GM19043 (cell line): ENCODE data around the gene SYK.
"Not testable (repeated sequence)": the region's sequence is repeated elsewhere in the genome, so short reads cannot be mapped to it uniquely, and the experiment has no call there.

Source experiments
- ATAC-seq: cut with Tn5 transposase; IDR thresholded peaks from one replicate; pipeline ENCODE4 v1.9.1; 2021; ENCODE audit warnings: low read depth; ENCODE audit not compliant: unreplicated experiment

Gene SYK

DNA sequence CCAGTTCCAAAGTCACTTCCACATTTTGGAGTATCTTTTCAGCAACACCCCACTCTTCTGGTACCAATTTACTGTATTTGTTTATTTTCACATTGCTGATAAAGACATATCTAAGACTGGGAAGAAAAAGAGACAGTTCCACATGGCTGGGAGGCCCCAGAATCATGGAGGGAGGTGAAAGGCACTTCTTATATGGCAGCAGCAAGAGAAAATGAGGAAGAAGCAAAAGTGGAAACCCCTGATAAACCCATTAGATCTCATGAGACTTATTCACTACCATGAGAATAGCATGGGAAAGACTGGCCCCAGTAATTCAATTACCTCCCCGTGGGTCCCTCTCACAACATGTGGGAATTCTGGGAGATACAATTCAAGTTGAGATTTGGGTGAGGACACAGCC, 19.6 kb downstream of the SYK start:
- not testable (repeated sequence) for ATAC-seq

DNA sequence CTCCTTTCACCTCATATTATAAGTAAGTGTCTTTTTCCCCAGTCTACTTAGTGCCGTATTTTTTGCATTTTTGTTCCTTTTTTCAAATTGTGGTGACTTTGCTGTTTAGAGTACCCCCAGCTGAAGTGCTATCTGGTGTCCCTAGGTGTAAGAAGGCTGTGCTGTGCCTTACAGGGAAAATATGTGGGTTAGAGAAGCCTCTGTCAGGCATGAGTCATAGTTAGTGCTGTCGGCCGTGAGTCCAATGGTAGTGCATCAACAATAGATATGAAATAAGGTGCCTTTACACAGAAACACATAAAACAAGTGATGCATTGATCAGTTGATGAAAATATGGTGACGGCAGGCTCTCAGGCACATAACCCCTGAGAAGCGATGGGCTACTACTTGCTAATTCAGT, 20.1 kb downstream of the SYK start:
- ATAC-seq = no peak

DNA sequence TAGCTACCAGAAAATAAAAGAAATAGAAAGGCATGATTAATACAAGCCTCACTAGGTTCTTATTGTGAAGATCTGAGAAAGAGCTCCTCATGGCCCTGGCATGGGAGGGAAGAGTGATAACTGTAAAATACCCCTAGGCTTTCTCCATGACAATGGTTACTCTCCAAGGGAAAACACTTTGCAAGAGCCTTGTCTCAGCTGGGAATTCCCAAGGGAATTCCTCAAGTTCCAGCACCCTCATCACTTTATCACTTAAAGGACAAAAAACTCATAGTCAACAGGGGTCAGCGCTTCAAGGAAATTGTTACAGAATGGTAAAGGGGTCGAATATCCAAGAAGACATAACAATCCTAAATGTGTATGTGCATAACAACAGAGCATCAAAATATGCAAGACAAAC, 21.2 kb downstream of the SYK start:
- ATAC-seq = no peak

DNA sequence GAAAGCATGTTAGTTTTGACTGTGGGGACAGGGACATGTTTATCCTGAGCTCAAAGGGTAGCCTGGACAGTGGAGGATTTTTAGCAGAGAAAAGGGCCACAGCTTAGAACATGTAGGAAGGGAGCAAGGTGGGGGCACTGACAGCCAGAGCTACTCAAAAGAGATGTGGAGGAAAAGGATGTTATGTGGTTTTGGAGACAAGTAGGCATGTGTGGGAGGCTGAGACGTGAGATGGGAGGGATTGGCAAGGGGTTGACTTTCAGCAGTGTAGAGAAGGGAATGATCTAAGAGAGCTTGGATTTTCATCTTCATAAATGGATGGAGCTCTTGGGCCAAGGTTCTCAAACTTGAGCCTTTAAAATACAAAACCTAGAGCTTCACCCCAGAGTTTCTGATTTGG, 24.0 kb downstream of the SYK start:
- ATAC-seq = no peak

DNA sequence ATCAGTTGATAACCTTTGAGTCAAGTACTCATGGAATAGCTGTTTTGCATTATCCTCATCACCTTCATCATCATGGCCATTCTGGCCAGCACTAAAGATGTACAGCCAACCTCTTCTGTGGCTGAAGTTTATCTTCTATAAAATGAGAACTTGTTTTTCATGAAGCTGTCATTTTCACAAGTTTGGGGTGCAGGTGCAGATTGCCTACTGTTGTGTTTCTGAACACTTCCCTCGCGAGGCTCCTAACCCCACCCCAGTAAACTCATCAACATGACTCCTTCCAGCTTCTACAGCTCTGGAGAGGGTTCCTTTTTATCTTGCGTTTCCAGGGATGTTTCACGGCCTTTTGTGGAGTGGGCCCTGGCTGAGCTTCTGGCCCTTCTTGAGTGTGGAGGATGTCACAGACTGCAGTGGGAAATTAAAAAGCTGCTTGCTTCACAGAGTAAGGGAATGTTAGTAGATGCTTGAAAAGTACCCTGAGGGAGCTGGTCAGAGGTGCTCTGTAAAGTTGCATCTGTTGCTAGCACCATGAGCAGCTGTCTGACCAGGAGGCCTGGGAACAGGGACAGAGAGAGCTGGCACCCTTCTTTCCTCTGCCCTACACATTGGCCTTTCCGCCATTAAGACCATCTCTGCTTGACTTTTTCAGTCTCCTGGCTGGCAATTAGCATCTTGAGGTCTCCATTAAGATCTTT, 24.9 kb downstream of the SYK start:
- no peak for ATAC-seq

DNA sequence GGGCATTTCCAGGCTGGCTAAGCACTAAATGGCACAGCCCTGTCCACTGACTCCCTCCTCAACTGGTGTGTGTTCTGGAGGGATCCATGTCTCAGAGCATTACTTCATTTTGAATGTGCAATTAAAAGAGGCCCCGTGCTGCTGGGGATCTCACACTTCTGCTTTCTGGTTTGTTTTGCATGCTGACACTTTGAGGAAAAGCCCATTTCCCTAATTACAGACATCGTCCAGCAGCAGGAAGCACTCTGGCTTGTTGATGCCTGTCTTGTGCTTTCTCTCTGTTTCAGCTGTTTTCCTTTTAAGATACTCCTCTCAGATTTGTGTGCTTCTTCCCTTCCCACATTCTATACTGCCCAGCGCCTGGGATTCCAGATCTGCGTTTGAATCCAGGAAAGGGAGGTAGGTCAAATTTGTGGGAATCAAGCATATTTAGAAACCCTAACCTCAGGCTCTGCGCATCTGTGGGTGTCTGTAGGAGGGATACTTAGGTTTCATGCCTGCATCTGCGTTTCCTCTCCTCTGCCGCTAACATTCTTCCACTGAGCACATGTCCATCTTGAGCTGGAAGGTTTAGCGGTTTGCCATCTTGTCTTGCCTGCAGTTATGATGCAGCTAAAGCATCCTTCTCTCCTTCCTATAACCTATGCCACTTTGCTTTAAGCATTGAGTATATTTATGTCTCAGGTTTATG, 25.7 kb downstream of the SYK start:
- ATAC-seq = peak; percentile 46

DNA sequence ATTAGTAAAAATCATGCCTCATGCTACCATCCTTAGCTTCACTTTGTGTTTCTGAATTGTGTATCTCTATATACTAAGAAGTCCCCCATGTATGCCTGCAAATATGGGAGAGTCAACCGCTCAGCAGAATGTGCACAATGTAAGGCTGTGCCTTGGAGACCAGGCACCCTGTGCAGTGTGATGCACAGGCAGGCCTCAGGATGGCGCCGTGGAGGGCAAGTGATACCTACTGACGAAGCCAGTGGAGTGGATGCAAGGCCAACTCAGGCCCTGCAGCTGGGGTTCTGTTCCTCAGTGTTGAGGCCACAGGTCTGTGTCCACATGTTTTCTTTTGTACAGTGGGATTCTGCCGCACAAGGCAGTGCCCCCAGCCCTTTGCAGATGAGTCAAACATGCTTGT, 28.4 kb downstream of the SYK start:
- ATAC-seq = no peak

DNA sequence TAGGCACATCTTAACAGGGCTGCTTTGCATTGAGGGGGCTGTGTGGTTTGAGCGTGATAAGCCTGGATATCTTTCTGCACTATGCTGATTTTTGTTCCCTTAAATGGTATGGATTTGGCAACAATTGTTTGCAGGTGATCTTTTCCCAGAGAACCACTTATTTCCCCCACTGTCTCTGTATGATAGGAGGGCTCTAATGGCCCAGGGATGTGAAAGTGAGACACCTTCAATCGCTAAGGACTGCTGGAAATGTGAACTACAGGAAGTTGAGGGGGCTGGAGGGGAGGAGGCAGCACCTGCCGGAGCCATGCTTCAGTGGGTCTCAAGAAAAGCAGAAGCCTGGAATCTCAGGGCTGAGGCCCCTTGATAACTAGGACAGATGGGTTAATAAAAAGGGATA, 29.4 kb downstream of the SYK start:
- ATAC-seq = peak; percentile 60

DNA sequence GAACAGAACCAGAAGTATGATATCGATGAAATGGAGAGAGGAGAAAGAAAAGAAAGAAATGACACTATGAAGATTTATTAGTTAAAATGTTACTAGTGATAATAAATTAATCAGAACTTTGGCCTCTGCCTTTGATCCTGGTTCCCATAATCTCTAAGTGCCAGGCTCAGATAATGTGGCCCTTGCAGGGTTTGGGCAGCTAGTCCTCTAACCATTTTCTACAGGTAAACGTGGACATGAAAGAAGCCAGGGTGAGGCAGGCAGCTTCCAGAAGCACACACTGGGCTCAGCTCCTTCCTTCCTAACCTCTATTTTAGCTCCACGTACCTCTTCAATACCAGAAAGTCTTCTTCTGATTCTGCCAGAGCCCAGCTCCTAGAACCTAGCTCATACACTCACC, 30.6 kb downstream of the SYK start:
- ATAC-seq = no peak

DNA sequence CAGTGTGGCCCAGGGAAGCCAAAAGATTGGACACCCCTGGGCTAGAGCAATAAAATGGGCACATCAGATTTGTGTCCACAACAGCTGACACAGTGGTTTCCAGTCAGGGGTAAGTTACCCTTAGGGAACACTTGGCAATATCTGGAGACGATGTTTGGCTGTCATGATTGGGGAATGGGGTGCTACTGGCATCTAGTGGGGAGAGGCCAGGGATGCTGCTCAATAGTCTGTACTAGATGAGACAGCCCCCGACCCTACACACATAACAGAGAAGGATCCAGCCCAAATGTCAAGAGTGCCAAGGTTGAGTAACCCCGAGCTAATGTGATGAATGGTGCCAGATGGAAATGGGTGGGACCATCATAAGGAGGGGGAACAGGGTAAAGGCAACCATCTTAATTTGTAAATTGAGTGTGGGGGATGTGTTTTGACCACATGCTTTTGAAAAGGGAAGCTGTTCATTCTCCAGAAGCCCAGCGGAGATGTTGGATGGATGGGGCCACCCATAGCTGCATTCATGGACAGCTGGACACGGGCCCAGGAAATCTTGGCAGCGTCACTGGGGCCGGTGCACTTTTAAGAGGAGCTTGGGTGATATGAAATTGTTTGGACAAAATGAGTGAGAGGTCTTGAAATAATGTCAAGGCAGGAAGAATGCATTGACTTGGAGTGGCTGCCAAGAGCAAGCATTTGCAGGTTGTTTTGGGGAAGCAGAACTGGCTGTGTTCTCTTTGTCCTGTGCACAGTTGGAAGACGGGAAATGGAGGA, 33.4 kb downstream of the SYK start:
- ATAC-seq = no peak

DNA sequence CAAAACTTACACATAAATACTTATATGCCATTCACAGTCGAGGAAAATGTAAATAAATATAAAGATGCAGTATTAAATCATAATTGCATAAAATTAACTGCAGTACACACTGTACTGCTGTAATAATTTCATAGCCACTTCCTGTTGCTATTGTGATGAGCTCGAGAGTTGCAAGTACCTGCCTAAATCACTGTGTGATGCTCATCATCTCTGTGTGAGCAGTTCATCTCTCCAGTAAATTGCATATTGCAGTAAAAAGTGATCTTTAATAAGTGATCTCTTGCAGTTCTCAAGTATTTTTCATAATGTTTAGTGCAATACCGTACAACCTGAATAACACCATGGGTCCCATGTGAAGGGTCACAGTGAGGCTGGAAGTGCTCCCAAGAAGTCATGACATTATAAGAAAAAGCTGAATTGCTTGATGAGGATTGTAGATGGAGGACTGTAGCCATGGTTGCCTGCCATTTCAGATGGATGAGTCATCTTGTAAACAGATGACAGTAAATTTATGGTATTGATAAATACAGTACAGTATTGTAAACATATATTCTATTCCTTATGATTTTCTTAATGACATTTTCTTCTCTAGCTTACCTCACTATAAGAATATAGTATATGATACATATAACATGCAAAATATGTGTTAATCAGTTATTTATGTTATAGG, 34.9 kb downstream of the SYK start:
- no peak for ATAC-seq

DNA sequence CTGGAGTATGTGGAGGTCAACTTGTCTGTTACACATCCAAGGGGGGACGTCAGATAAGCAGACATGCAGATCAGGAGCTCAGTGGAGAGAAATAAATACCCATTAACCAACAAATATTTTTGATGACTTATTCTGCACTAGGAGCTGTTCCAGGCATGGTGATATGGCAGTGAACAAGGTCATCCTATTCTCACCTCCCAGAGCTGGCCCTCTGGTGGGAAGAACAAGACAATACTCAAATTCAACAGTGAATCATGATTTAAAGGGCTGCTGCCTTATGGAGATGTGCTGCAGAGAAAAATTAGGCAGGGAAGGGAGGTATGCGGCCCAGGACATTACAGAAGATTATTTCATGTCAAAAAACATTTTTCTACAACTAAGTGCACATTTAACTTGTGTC, 36.5 kb downstream of the SYK start:
- no peak for ATAC-seq

DNA sequence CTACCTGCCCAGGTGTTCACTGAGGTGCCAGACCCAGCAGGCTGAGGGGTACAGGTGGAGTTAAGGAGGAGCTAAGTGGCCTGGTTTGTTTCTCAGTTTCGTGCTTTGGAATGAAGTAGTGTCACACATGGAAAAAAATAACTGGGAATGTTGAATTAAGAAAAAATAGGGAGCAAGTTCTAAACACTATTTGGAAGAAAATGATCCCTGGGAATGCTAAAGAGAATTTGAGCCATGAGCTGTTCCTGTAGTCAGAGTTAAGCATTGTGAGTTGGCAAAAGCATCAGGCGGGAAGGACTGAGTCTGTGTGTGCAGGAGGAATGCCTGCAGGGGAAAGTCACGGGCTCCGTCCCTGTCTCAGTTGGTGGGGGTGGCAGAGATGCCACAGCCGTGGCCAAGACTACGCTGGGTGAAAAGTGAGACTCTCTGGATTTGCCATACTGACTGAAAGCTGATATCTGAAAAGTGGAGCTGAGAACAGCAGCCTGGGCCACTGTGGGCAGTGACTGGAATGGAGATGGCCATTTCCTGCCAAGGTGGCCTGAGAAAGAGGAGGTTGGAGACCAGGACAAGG, 37.0 kb downstream of the SYK start:
- no peak for ATAC-seq

DNA sequence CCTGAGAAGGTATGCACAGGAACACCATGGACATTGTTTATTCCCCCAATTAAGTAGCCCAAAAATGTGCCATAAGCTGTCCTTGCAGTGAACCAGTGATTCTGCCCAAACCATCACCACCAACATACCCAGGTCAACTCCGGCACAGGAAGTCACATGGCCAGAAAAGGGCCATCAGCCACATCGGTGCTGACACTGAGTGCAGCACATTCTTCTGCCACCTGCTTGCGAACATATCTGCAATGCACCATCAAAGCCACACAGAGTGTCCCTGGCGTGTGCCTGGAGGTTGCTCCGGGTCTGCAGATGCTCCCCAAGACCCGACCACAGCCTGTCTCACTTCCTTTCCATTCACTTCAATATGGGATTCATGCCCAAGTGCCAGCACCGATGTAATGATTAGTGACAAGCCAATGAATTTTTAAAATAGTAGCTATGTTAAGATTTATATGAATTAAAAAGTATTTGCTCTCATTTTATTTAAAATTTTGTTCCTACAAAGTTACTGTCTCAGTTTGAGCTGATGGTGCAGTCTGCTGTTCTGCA, 37.6 kb downstream of the SYK start:
- ATAC-seq = peak; percentile 47

DNA sequence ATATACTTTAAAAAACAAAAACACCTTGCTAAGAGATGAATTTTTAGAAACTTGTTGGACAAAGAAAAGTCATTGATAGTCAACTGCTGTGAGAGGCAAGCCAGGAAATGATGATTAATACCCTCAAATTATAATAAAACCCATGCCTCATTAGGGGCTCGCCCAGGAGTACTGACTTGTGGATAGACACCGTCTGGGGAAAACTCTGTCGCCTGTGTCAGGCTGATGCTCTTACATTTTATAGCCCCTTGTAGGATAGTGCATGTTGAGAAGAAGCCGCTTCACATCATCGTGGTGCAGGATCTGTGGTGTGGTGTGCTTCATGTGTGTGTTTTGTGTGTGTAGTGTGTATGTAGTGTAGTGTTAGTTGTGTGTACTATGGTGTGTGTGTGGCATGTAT, 39.1 kb downstream of the SYK start:
- no peak for ATAC-seq

DNA sequence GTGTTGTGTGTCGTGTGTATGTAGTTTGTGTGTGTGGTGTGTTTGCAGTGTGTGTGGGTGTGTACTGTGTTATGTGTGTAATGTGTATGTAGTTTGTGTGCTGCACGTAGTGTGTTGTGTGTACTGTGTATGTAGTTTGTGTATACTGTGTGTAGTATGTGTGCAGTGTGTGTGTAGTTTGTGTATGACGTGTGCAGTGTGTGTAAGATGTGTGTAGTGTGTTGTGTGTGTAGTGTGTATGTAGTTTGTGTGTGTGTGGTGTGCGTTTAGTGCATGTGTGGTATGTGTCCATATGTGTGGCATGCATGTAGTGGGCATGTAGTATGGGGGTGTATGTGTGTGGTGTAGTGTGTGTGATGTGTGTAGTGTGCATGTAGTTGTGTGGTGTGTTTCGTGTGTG, 39.6 kb downstream of the SYK start:
- no peak for ATAC-seq

DNA sequence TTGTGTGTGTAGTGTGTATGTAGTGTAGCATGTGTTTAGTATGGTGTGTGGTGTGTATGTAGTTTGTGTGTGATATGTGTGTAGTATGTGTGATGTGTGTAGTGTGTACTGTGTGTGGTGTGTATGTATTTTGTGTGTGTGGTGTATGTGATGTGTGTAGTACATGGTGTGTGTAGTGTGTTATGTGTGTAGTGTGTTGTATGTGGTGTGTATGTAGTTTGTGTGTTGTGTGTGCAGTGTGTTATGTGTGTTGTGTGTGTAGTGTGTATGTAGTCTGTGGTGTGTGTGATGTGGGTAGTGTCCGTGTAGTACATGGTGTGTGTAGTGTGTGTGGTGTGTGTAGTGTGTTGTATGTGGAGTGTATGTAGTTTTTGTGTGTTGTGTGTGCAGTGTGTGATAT, 40.0 kb downstream of the SYK start:
- ATAC-seq = no peak

DNA sequence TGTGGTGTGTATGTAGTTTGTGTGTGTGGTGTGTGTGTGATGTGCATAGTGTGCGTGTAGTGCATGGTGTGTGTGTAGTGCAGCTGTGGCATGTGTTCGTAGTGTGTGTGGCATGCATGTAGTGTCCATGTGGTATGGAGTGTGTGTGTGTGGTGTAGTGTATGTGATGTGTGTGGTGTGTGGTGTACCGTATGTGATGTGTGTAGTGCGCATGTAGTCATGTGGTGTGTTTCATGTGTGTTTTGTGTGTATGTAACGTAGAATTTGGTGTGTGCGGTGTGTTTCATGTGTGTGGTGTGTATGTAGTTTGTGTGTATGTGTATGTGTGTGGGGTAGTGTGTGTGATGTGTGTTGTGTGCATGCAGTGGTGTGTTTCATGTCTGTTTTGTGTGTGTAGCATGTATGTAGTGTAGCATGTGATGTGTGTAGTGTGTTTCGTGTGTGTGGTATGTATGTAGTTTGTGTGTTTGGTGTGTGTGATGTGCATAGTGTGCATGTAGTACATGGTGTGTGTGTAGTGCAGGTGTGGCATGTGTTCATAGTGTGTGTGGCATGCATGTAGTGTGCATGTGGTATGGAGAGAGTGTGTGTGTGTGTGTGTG, 40.7 kb downstream of the SYK start:
- no peak for ATAC-seq

DNA sequence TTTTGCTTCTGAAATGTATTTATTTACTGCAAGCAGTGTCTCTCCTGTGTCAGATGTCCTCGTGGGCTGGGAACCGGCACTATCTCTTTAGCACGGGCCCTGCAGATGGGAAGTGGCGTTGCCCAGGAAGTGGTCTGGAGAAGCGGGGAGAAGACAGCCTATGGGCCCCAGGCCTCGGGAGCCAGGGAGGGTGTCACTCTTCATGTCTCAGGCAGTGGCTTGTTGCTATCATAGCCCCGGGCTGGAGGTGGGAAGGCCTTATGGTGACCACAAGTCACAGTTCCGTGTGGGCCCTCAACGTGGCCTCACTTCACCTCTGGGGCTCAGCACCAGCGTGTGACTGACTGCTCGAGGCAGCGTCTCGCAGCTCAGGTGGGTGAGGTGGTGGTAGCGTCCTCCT, 41.4 kb downstream of the SYK start:
- no peak for ATAC-seq

DNA sequence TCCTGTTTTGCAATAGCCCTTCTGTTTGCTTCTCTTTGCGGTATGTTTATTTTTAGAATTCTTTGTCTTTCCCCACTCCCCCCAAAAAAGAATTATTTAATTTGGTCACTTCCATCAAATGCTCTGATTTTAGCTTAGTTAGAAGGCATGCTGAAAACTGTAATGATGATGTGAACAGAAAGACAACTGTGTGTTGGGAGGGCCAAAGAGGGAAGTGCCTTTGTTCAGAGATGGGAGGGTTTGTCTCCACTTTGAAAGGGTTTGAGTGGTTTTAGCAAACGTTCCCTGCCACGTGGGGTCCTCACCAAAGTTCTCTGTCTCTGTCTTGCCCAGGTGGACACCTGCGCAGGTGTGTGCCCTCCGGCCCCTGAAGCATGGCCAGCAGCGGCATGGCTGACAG, 41.9 kb downstream of the SYK start:
- no peak for ATAC-seq
